Mammary epithelial cell (primary cell): ENCODE data around the gene SYT9.

Source experiments
- CTCF ChIP-seq, 2 donors: IDR thresholded peaks in 1 of 2; conservative IDR thresholded peaks in 1 of 2; 2 replicates each; pipeline ENCODE4 v1.5.1; 2011 to 2012; ENCODE audit warnings: inconsistent platforms in 2 of 2, low read length in 2 of 2, mild to moderate bottlenecking in 2 of 2, control low read depth in 1 of 2, low read depth in 1 of 2; ENCODE audit not compliant: insufficient read depth in 1 of 2; ENCODE audit errors: extremely low read depth in 1 of 2
- EZH2 ChIP-seq: IDR thresholded peaks from 2 replicates; pipeline ENCODE4 v1.6.1; 2012; ENCODE audit warnings: low read length, inconsistent platforms, borderline replicate concordance

- TF ChIP-seq CTCF (conservative IDR thresholded peaks at IDR 0.05 in 1 of 2, IDR thresholded peaks at IDR 0.05 in 1 of 2; ENCODE audit: extremely low read depth in 1 of 2, insufficient read depth in 1 of 2, low read depth in 1 of 2, low read length in 2 of 2) (no peak), EZH2 (no peak)
Measured at GRCh38 chr11:7381937-7382336, 130.2 kb downstream of the SYT9 start.
